ENCODE measurements around the gene SUSD1.

DNA sequence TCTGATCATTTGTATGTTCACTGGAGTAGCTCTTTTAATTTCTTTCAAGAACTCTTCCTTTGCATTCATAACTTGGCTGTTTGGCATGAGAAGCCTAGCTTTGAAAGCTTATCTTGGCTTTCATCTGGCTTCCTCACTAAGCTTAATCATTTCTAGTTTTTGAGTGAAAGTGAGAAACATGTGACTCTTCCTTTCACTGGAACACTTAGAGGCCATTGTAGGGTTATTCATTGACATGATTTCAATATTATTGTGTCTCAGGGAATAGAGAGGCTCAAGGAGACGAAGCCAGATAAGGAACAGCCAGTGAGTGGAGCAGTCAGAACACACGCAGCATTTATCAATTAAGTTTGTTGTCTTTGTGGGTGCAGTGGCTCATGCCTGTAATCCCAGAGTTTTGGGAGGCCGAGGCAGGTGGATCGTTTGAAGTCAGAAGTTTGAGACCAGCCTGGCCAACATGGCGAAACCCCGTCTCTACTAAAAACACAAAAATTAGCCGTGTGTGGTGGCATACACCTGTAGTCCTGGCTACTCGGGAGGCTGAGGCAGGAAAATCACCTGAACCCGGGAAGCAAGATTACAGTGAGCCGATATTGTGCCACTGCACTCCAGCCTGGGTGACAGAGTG, 180.2 kb downstream of the SUSD1 start:
- TF ChIP-seq CTCF (IDR thresholded peaks at IDR 0.05 in 8 of 11, conservative IDR thresholded peaks at IDR 0.05 in 3 of 11) (no peak), POLR2AphosphoS5 (IDR thresholded peaks at IDR 0.05) (no peak), POLR2A (IDR thresholded peaks at IDR 0.05) (no peak)

Measured in spleen (tissue), 7 donors.